ENCODE data around the gene PPP2R2B. TPM values are rescaled to one million over a fixed set of nuclear protein-coding genes. Genes with fewer than 3 reads are reported as not detected.

PPP2R2B gene
- total and polyA plus RNA-seq, 3 donors from 2014 or later = 9.8 to 36.6 (median 32.0) TPM

GRCh38 chr5:146652547-146652946, 226.0 kb downstream of the PPP2R2B start:
- WGBS, 2 donors = 91 to 100% methylated on average over 1 of the region's 1 CpG
- Histone ChIP-seq H3K27ac (no peak overlapping the region), H3K4me1 (no peaks in the 10 kb centered on the region), H3K4me3 (no peak overlapping the region), H3K27me3 (no peaks in the 10 kb centered on the region), H3K9me3 (no peaks in the 10 kb centered on the region), H3K36me3 (ENCODE audit: low read depth, missing control alignments) (no peaks in the 10 kb centered on the region)
- intact Hi-C loops (cut with DNase I; ENCODE audit: low total_unique reads) = no loop called here
- TF ChIP-seq, protein P1, sequence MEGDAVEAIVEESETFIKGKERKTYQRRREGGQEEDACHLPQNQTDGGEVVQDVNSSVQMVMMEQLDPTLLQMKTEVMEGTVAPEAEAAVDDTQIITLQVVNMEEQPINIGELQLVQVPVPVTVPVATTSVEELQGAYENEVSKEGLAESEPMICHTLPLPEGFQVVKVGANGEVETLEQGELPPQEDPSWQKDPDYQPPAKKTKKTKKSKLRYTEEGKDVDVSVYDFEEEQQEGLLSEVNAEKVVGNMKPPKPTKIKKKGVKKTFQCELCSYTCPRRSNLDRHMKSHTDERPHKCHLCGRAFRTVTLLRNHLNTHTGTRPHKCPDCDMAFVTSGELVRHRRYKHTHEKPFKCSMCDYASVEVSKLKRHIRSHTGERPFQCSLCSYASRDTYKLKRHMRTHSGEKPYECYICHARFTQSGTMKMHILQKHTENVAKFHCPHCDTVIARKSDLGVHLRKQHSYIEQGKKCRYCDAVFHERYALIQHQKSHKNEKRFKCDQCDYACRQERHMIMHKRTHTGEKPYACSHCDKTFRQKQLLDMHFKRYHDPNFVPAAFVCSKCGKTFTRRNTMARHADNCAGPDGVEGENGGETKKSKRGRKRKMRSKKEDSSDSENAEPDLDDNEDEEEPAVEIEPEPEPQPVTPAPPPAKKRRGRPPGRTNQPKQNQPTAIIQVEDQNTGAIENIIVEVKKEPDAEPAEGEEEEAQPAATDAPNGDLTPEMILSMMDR (IDR thresholded peaks at IDR 0.05) = no peak
- no peak for TF ChIP-seq POLR2A (IDR thresholded peaks at IDR 0.05)
- no peak for DNase-seq

- H3K4me1 ChIP-seq = no peaks in the 10 kb centered on the region
- DNase-seq = no peak
These were observed 230.8 kb downstream of the PPP2R2B start for GRCh38 chr5:146647656-146648199.

GRCh38 chr5:146646441-146646840, 232.1 kb downstream of the PPP2R2B start:
- Histone ChIP-seq H3K4me3 (no peak overlapping the region), H3K27me3 (no peaks in the 10 kb centered on the region), H3K4me1 (no peaks in the 10 kb centered on the region), H3K27ac (no peak overlapping the region), H3K9me3 (no peaks in the 10 kb centered on the region), H3K36me3 (ENCODE audit: low read depth, missing control alignments) (no peaks in the 10 kb centered on the region)
- DNase-seq = no peak
- intact Hi-C loops (cut with DNase I; ENCODE audit: low total_unique reads) = no loop called here
- 82 to 96% methylated on average over 1 of the region's 1 CpG for WGBS, 2 donors
- TF ChIP-seq, protein P1 (IDR thresholded peaks at IDR 0.05) = no peak
- no peak for TF ChIP-seq POLR2A (IDR thresholded peaks at IDR 0.05)

More at GRCh38 chr5:146647656-146648199, 230.8 kb downstream of the PPP2R2B start:
- Histone ChIP-seq H3K27ac (no peak overlapping the region), H3K4me3 (no peak overlapping the region), H3K36me3 (ENCODE audit: low read depth, missing control alignments) (no peaks in the 10 kb centered on the region), H3K27me3 (no peaks in the 10 kb centered on the region), H3K9me3 (no peaks in the 10 kb centered on the region)
- WGBS, 2 donors = 55 to 57% methylated on average over 3 of the region's 3 CpGs
- TF ChIP-seq POLR2A (IDR thresholded peaks at IDR 0.05) = no peak
- TF ChIP-seq, protein P1 (IDR thresholded peaks at IDR 0.05) = no peak
- intact Hi-C loops (cut with DNase I; ENCODE audit: low total_unique reads) = no loop called here

DNA sequence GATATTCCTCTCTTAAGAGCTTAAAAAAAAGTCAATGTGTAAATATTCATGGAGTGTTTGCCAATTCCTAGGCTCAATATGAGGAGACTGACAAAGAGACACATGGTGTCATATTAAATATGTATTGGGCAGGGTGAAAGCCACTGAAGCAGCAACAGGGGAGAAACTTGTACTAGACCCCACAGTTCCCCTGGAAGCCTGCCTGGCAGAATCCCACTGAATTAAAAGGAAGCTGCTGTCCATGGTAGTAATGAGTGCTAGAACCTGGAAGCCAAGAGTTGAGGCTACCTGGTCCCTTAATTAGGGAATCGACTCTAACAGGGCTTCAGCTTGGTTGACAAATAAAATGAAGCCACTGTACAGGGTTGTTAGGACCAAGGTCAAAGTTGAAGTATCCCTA, 233.2 kb downstream of the PPP2R2B start:
- WGBS, 2 donors = 43 to 46% methylated on average over 1 of the region's 1 CpG

More for the DNA sequence above, 233.2 kb downstream of the PPP2R2B start:
- H3K9me3 ChIP-seq = no peaks in the 10 kb centered on the region
- TF ChIP-seq POLR2A (IDR thresholded peaks at IDR 0.05) = no peak
- TF ChIP-seq, protein P1 (IDR thresholded peaks at IDR 0.05) = no peak
- H3K4me3 ChIP-seq = no peak overlapping the region
- intact Hi-C loops (cut with DNase I; ENCODE audit: low total_unique reads) = no loop called here
- no peaks in the 10 kb centered on the region for H3K27me3 ChIP-seq
- no peak for DNase-seq
- no peaks in the 10 kb centered on the region for H3K4me1 ChIP-seq
- no peak overlapping the region for H3K27ac ChIP-seq
- no peaks in the 10 kb centered on the region for H3K36me3 ChIP-seq (ENCODE audit: low read depth, missing control alignments)

Measured in testis (tissue), 3 donors.